Measurements from ENCODE around the gene CLASP1.

GRCh38 chr2:121363632-121364420, 285.4 kb downstream of the CLASP1 start:
- no peak for TF ChIP-seq POLR2A (IDR thresholded peaks at IDR 0.05)
- no peak for TF ChIP-seq CTCF (IDR thresholded peaks at IDR 0.05)

All from heart left ventricle (tissue), 13 donors.